H54 (cell line): ENCODE results near the gene PRKAR1A.
"Not testable (repeated sequence)": the region's sequence is repeated elsewhere in the genome, so short reads cannot be mapped to it uniquely, and the experiment has no call there.

ENCODE experiments used
- DNase-seq: peaks from one replicate; pipeline ENCODE4 v3.0.0; 2011; ENCODE audit warnings: low spot score, mixed read lengths; ENCODE audit not compliant: insufficient read length
- FAIRE-seq: peaks from 3 replicates; lab custom pipeline; 2011; peaks lifted over from hg19 to GRCh38; lab: Jason Lieb, UNC
- POLR2A ChIP-seq: IDR thresholded peaks from 2 replicates; pipeline ENCODE4 v1.6.1; 2011; ENCODE audit warnings: low read depth, mild to moderate bottlenecking, low read length

PRKAR1A gene

GRCh38 chr17:68498479-68499326 is 13.5 kb upstream of the PRKAR1A start:
- FAIRE-seq = no peak
- DNase-seq = no peak
- TF ChIP-seq POLR2A = no peak

GRCh38 chr17:68499587-68499986 is 12.6 kb upstream of the PRKAR1A start:
- DNase-seq (no peak), FAIRE-seq (no peak)
- TF ChIP-seq POLR2A = no peak

GRCh38 chr17:68501074-68501473 is 11.2 kb upstream of the PRKAR1A start:
- no peak for DNase-seq
- no peak for TF ChIP-seq POLR2A
- FAIRE-seq = no peak

GRCh38 chr17:68505951-68506350 is 6.3 kb upstream of the PRKAR1A start:
- DNase-seq = no peak
- TF ChIP-seq POLR2A = no peak
- no peak for FAIRE-seq

GRCh38 chr17:68507576-68507975 is 4.7 kb upstream of the PRKAR1A start:
- no peak for TF ChIP-seq POLR2A
- no peak for DNase-seq
- no peak for FAIRE-seq

- DNase-seq = no peak
- FAIRE-seq = no peak
- TF ChIP-seq POLR2A = no peak
These were observed 2.8 kb upstream of the PRKAR1A start for GRCh38 chr17:68509141-68510057.

GRCh38 chr17:68511254-68511670 is 968 bp upstream of the PRKAR1A start:
- no peak for TF ChIP-seq POLR2A
- DNase-seq = no peak
- no peak for FAIRE-seq

- no peak; the same call in 1 of the 2 replicates for TF ChIP-seq POLR2A
- DNase-seq (peak; percentile 63), FAIRE-seq (no peak)
These were observed 471 bp upstream of the PRKAR1A start for GRCh38 chr17:68511671-68512246.

GRCh38 chr17:68512960-68513474 is 787 bp downstream of the PRKAR1A start:
- peak; percentile 34 for DNase-seq
- no peak for TF ChIP-seq POLR2A
- FAIRE-seq = no peak

- no peak for TF ChIP-seq POLR2A
- no peak for DNase-seq
- no peak for FAIRE-seq
These were observed 1.7 kb downstream of the PRKAR1A start for GRCh38 chr17:68513932-68514331.

GRCh38 chr17:68514831-68515635 is 2.8 kb downstream of the PRKAR1A start:
- TF ChIP-seq POLR2A = no peak
- FAIRE-seq (no peak), DNase-seq (no peak)

- TF ChIP-seq POLR2A = no peak
- FAIRE-seq (no peak), DNase-seq (no peak)
These were observed 4.5 kb downstream of the PRKAR1A start for GRCh38 chr17:68516732-68517131.

- DNase-seq, FAIRE-seq: not testable (repeated sequence)
These were observed 5.4 kb downstream of the PRKAR1A start for GRCh38 chr17:68517605-68518004.
